ENCODE measurements around the gene ATP9B.

Gene ATP9B

DNA sequence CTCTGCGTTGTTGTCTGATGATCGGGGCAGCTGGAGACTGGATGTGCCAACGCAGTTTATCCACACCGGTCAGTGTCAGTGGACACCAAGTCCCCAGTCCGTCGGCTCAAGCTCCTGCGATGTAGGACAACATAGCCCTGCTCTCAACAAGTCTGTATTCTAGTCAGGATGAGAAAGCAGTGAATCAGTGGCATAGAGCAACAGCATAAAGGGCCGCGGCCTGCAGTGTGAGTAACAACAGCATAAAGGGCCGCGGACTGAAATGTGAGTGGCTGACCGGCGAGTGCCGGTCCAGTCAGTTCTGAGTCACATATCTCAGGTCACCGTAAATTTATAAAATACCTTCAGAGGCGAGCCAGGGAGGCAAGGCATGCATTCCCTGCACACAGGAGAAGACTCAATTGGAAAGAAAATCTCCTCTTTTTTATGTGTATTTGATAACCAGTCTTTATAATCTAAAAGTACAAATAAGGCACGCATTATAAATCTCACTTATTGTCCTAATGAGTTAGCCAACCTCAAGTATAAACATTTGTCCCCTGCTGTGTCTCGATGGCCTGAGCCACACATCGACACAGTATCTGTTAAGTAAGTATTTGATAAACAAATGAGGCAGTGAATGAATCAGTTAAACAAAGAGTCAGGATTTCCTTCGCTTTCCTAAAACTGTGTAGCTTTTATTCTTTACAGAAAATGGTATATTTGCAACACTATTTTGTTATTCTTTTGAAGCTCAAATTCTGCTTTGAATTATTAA, 292.8 kb downstream of the ATP9B start:
- TF ChIP-seq CTCF (conservative IDR thresholded peaks at IDR 0.05; ENCODE audit: control insufficient read depth, insufficient read depth, low read depth, low read length) = no peak
- no peak overlapping the region for H3K4me3 ChIP-seq (ENCODE audit: control insufficient read depth, low read depth, low read length)
- peak; percentile 62 for DNase-seq (ENCODE audit: low read depth)

GRCh38 chr18:79365701-79366100, 296.5 kb downstream of the ATP9B start:
- no peak for TF ChIP-seq CTCF (conservative IDR thresholded peaks at IDR 0.05; ENCODE audit: control insufficient read depth, insufficient read depth, low read depth, low read length)
- DNase-seq (ENCODE audit: low read depth) = peak; percentile 45
- no peak overlapping the region for H3K4me3 ChIP-seq (ENCODE audit: control insufficient read depth, low read depth, low read length)

GRCh38 chr18:79366177-79367094, 297.2 kb downstream of the ATP9B start:
- peak; percentile 94 for DNase-seq (ENCODE audit: low read depth)
- TF ChIP-seq CTCF (conservative IDR thresholded peaks at IDR 0.05; ENCODE audit: control insufficient read depth, insufficient read depth, low read depth, low read length) = no peak
- H3K4me3 ChIP-seq (ENCODE audit: control insufficient read depth, low read depth, low read length) = no peak overlapping the region

GRCh38 chr18:79367480-79367879, 298.3 kb downstream of the ATP9B start:
- no peak for DNase-seq (ENCODE audit: low read depth)
- H3K4me3 ChIP-seq (ENCODE audit: control insufficient read depth, low read depth, low read length) = no peak overlapping the region
- TF ChIP-seq CTCF (conservative IDR thresholded peaks at IDR 0.05; ENCODE audit: control insufficient read depth, insufficient read depth, low read depth, low read length) = no peak

GRCh38 chr18:79367989-79368388, 298.8 kb downstream of the ATP9B start:
- DNase-seq (ENCODE audit: low read depth) = no peak
- TF ChIP-seq CTCF (conservative IDR thresholded peaks at IDR 0.05; ENCODE audit: control insufficient read depth, insufficient read depth, low read depth, low read length) = no peak
- H3K4me3 ChIP-seq (ENCODE audit: control insufficient read depth, low read depth, low read length) = no peak overlapping the region

DNA sequence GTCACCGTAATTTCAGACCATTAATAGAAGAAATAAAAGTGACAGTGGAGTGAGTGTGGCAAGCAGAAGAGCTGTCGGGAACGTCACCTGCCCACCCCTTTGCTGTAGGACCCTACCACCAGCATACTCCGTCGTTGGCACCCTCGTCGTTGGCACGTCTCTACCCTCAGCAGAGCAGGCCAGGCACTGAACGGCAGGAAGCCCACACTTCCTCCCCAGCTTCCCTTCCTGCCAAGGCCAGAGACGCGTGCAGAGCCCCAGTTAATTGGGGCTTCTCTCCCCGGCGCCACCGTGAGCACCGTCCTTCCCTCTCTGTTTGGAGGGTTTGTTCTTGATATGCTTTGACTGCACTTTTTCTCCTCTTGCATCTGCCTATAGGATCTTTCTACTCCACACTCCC, 299.5 kb downstream of the ATP9B start:
- TF ChIP-seq CTCF (conservative IDR thresholded peaks at IDR 0.05; ENCODE audit: control insufficient read depth, insufficient read depth, low read depth, low read length) = no peak
- H3K4me3 ChIP-seq (ENCODE audit: control insufficient read depth, low read depth, low read length) = no peak overlapping the region
- DNase-seq (ENCODE audit: low read depth) = no peak
